ENCODE measurements around the gene BSN.

- TF ChIP-seq CTCF (IDR thresholded peaks at IDR 0.05; ENCODE audit: insufficient read depth, low read length, poor library complexity, severe bottlenecking): no peak
- TF ChIP-seq EZH2phosphoT487 (conservative IDR thresholded peaks at IDR 0.05; ENCODE audit: low read length): no peak
These were observed 22.6 kb upstream of the BSN start for GRCh38 chr3:49531715-49532114.

Measured in SU-DHL-6 (cell line).